HCT116 (cell line): ENCODE data around the gene UNK.

ENCODE experiments used
- POLR2AphosphoS5 ChIP-seq: IDR thresholded peaks from 2 replicates; pipeline ENCODE4 v1.6.1; 2011; ENCODE audit warnings: mild to moderate bottlenecking, low read depth, low read length, moderate library complexity
- TF ChIP-seq, protein P1 (sequence below), 3 experiments: fragments of 200-600 bp in 1 of 3; sonication (generic) in 1 of 3; IDR thresholded peaks in 2 of 3; conservative IDR thresholded peaks in 1 of 3; 2 replicates each; pipeline ENCODE4 v1.5.1; 2012 to 2017; ENCODE audit warnings: low read depth in 2 of 3, low read length in 2 of 3, antibody characterized with exemption in 1 of 3, borderline replicate concordance in 1 of 3, control low read depth in 1 of 3, mild to moderate bottlenecking in 1 of 3, mixed read lengths in 1 of 3, mixed run types in 1 of 3, moderate library complexity in 1 of 3; ENCODE audit not compliant: insufficient read depth in 1 of 3

DNA sequence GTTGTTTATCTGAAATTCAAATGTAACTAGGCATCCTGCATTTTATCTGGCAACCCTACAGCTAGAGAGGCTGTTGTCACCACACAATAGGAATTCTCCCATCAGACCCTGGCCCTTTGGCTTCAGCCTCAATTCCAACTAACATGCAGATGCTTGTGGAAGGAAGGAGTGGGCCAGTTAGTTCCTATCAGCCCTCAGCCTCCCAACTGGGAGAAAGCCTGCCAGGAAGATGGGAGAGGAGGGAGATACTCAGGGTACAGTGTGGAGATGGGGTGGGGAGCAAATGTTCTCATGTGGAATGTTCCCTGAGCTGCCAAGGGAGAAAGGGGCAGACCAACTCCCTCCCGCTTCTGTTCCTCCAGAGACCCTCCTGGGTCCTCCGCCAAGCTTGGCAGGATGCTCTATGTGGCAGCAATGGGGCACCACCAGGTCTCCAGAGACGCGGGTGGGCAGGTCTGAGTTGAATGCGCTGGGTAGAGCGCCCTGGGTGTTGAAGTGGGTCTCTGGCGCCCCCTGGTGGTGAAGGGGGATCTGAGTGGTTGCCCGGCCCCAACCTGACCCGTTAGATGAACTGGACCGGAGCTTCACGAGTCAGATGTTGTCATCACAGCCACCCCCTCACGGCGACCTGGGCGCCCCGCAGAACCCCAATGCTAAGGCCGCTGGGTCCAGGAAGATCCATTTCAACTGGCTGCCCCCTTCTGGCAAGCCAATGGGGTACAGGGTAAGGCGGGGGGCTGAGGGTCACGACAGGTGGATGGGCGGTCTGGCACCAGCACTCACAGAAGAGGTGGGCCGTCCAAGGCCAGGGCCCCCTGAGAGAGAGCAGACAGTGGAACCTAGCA is 34.8 kb upstream of the UNK start:
- TF ChIP-seq POLR2AphosphoS5: no peak
- TF ChIP-seq, protein P1, sequence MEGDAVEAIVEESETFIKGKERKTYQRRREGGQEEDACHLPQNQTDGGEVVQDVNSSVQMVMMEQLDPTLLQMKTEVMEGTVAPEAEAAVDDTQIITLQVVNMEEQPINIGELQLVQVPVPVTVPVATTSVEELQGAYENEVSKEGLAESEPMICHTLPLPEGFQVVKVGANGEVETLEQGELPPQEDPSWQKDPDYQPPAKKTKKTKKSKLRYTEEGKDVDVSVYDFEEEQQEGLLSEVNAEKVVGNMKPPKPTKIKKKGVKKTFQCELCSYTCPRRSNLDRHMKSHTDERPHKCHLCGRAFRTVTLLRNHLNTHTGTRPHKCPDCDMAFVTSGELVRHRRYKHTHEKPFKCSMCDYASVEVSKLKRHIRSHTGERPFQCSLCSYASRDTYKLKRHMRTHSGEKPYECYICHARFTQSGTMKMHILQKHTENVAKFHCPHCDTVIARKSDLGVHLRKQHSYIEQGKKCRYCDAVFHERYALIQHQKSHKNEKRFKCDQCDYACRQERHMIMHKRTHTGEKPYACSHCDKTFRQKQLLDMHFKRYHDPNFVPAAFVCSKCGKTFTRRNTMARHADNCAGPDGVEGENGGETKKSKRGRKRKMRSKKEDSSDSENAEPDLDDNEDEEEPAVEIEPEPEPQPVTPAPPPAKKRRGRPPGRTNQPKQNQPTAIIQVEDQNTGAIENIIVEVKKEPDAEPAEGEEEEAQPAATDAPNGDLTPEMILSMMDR (IDR thresholded peaks at IDR 0.05 in 2 of 3, conservative IDR thresholded peaks at IDR 0.05 in 1 of 3; ENCODE audit: borderline replicate concordance in 1 of 3, insufficient read depth in 1 of 3, low read depth in 2 of 3, low read length in 2 of 3): peak; percentile 85 to 98 (median 95)
